Thoracic aorta (tissue), 2 donors: ENCODE data around the gene CHD6. TPM values are rescaled to one million over a fixed set of nuclear protein-coding genes. Genes with fewer than 3 reads are reported as not detected.

Source experiments
- ATAC-seq: fragments of 150-250 bp; one replicate; pipeline ENCODE4 v1.8.0; 2017; ENCODE audit warnings: low read depth; ENCODE audit not compliant: insufficient number of reproducible peaks, low FRiP score
- DNase-seq: peaks from one replicate; pipeline ENCODE4 v3.0.0-alpha.2; 2020; ENCODE audit warnings: low spot score
- H3K27ac ChIP-seq, 2 donors: fragments of 200-600 bp; sonication (generic); 1 replicate in 1 of 2; 2 replicates in 1 of 2; pipeline ENCODE4 v1.5.1; 2016; ENCODE audit warnings: mild to moderate bottlenecking in 2 of 2, moderate library complexity in 2 of 2
- H3K27me3 ChIP-seq: fragments of 200-600 bp; sonication (generic); replicated peaks from 2 replicates; pipeline ENCODE4 v1.6.0; 2016; ENCODE audit warnings: mild to moderate bottlenecking; ENCODE audit not compliant: insufficient read depth
- H3K36me3 ChIP-seq: fragments of 200-600 bp; sonication (generic); one replicate; pipeline ENCODE4 v1.5.1; 2016
- H3K4me1 ChIP-seq, 2 donors: fragments of 200-600 bp; sonication (generic); 1 replicate in 1 of 2; 2 replicates in 1 of 2; pipeline versions ENCODE4 v1.5.1 to v1.6.0; 2016; ENCODE audit warnings: low read depth in 2 of 2, mild to moderate bottlenecking in 1 of 2; ENCODE audit not compliant: control insufficient read depth in 1 of 2
- H3K4me3 ChIP-seq: fragments of 200-600 bp; sonication (generic); 2 replicates; pipeline ENCODE4 v1.5.1; 2016; ENCODE audit warnings: mild to moderate bottlenecking
- H3K9me3 ChIP-seq: fragments of 200-600 bp; sonication (generic); 2 replicates; pipeline ENCODE4 v1.5.1; 2016
- total RNA-seq, 2 donors: library from RNA; depleted of rRNA; stranded (reverse); fragments of >200 nt; gene quantifications; one replicate each; pipeline versions ENCODE4 v1.1.0 to v1.2.3, GENCODE V29; 2016
- TF ChIP-seq, protein P1 (sequence below): fragments of 200-600 bp; sonication (generic); IDR thresholded peaks from one replicate; pipeline ENCODE4 v1.5.1; 2019; ENCODE audit warnings: antibody characterized with exemption

The CHD6 gene
- total RNA-seq, 2 donors from 2014 or later, result 43.9 to 44.6 TPM

DNA sequence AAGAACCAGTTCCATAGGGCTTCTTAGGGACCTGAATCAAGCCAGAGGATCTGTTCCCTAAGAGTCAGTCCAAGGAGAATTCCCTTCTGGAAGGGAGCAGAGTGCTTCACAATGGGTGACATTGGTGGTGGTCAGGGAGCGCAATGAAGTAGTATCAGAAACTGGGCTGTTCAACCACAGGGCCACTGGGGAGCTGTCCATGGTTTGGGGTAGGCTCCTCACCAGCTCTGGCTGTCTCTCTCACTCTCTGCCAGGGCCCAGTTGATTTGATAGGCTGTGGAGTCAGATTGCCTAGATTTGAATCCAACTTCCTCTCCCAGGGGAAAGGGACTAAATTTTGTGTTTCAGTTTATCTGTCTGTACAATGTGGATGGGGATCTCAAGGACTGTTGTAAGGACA, 36.7 kb upstream of the CHD6 start:
- no peaks in the 10 kb centered on the region for H3K27me3 ChIP-seq
- no peak for DNase-seq
- no peaks in the 10 kb centered on the region for H3K4me1 ChIP-seq
- no peaks in the 10 kb centered on the region for H3K9me3 ChIP-seq
- H3K4me3 ChIP-seq, result no peak overlapping the region
- H3K36me3 ChIP-seq, result no peaks in the 10 kb centered on the region
- no peak overlapping the region for H3K27ac ChIP-seq
- ATAC-seq, result no peak
- TF ChIP-seq, protein P1, sequence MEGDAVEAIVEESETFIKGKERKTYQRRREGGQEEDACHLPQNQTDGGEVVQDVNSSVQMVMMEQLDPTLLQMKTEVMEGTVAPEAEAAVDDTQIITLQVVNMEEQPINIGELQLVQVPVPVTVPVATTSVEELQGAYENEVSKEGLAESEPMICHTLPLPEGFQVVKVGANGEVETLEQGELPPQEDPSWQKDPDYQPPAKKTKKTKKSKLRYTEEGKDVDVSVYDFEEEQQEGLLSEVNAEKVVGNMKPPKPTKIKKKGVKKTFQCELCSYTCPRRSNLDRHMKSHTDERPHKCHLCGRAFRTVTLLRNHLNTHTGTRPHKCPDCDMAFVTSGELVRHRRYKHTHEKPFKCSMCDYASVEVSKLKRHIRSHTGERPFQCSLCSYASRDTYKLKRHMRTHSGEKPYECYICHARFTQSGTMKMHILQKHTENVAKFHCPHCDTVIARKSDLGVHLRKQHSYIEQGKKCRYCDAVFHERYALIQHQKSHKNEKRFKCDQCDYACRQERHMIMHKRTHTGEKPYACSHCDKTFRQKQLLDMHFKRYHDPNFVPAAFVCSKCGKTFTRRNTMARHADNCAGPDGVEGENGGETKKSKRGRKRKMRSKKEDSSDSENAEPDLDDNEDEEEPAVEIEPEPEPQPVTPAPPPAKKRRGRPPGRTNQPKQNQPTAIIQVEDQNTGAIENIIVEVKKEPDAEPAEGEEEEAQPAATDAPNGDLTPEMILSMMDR, result no peak

DNA sequence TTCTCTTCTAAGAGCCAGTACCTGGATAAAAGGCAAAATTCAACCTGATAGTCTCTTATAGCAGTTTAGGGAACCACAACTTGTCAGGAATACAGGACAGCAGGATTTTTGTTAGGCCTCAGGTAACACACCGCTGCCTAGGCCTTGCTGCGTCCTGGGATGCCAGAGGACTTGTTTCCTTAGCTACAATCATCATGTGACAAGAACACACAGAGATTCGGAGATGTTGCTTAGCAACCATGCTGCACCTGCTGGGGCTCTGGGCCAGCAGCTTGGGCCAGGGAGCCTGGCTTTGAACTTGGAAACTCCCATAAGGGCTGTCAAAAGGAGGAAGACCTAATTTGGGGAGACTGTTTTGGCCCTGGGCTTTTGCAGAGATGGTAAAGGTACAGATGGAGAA, 36.1 kb upstream of the CHD6 start:
- H3K9me3 ChIP-seq, result no peaks in the 10 kb centered on the region

DNA sequence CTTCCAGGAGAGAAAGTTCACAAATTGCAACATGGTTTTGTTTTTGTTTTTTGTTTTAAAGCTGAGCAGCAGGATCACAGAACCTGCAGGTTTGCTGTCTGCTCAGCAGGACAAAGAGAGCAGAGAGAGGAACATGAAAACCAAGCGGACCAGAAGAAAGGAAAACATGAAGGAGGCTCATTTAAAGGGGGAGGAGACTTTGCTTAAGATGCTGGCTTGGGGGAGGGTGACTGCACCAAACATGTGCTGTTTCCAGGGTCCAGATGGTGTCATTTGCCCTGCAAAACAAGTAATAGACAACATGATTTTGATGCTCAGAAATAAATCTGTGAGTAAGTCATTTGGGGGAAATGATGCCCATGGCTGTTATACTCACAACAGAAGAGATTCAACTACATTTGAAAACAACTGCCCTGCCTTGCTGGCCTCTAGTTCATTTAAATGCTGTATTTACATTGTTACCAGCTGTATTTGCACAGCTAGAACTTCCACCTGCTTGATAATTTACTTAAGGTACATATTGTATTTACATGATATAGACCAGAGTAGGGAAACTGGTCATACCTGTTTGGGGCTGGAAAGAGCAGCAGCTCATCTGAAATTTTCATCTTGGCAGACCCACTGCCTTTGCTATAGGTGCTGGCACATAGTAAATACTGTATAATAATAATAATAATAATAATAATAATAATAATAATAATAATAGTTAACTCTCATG, 32.2 kb upstream of the CHD6 start:
- no peaks in the 10 kb centered on the region for H3K27me3 ChIP-seq
- TF ChIP-seq, protein P1, result no peak
- no peak overlapping the region for H3K27ac ChIP-seq
- no peak for DNase-seq
- H3K4me1 ChIP-seq, result no peaks in the 10 kb centered on the region
- H3K9me3 ChIP-seq, result no peaks in the 10 kb centered on the region
- no peak for ATAC-seq
- H3K4me3 ChIP-seq, result no peak overlapping the region
- no peaks in the 10 kb centered on the region for H3K36me3 ChIP-seq

More for the DNA sequence above, 36.1 kb upstream of the CHD6 start:
- TF ChIP-seq, protein P1, result no peak
- Histone ChIP-seq H3K27ac (no peak overlapping the region), H3K36me3 (no peaks in the 10 kb centered on the region), H3K27me3 (no peaks in the 10 kb centered on the region), H3K4me1 (no peaks in the 10 kb centered on the region), H3K4me3 (no peak overlapping the region)
- DNase-seq (no peak), ATAC-seq (no peak)

DNA sequence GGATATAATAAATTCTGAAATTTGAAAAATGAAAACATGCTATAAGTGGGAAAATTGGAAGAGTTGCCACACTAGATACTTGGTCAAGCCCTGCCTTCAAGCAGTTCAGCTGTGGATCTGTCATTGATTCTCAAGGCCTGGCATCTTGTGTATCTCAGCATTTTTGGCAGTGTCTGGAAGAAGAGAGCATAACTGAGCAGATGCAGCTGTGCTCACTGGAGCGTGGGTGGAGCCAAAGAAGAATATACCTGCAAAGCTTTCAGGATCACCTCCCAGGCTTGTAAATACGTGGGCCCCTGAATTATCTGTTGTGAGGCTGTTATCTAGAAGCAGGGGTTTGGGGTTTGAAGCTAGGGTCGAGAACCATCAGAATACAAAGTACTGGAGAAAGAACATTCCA, 31.3 kb upstream of the CHD6 start:
- no peaks in the 10 kb centered on the region for H3K9me3 ChIP-seq
- DNase-seq, result no peak
- H3K27ac ChIP-seq, result no peak overlapping the region
- ATAC-seq, result no peak
- H3K4me3 ChIP-seq, result no peak overlapping the region
- no peaks in the 10 kb centered on the region for H3K4me1 ChIP-seq
- no peaks in the 10 kb centered on the region for H3K36me3 ChIP-seq
- no peaks in the 10 kb centered on the region for H3K27me3 ChIP-seq
- TF ChIP-seq, protein P1, result no peak

- no peak for DNase-seq
- TF ChIP-seq, protein P1, result no peak
- no peak overlapping the region for H3K27ac ChIP-seq
- no peaks in the 10 kb centered on the region for H3K36me3 ChIP-seq
- no peaks in the 10 kb centered on the region for H3K27me3 ChIP-seq
- H3K4me1 ChIP-seq, result peaks cover 4 to 9% of the 10 kb centered on the region in 2 donors
- H3K9me3 ChIP-seq, result no peaks in the 10 kb centered on the region
- ATAC-seq, result no peak
- H3K4me3 ChIP-seq, result no peak overlapping the region
Measured at GRCh38 chr20:41645372-41645771, 27.2 kb upstream of the CHD6 start.
